AG09309 (cell line): ENCODE results near the gene TMEM129.
A peak's percentile ranks its signal among the peaks of the same experiment; 100 is the strongest.
"Not testable (repeated sequence)": the region's sequence is repeated elsewhere in the genome, so short reads cannot be mapped to it uniquely, and the experiment has no call there.

Source experiments
- DNase-seq: peaks from one replicate; pipeline ENCODE4 v3.0.0-alpha.2; 2010; ENCODE audit warnings: low read depth
- H3K4me3 ChIP-seq: 2 replicates; pipeline ENCODE4 v1.5.1; 2011; ENCODE audit warnings: mild to moderate bottlenecking, low read depth, low read length, moderate library complexity; ENCODE audit not compliant: control insufficient read depth
- TF ChIP-seq, protein P1 (sequence below): IDR thresholded peaks from 2 replicates; pipeline ENCODE4 v1.5.1; 2011; ENCODE audit warnings: mild to moderate bottlenecking, low read depth, low read length, inconsistent platforms; ENCODE audit not compliant: insufficient read depth, control insufficient read depth; ENCODE audit errors: missing control alignments

TMEM129 gene

DNA sequence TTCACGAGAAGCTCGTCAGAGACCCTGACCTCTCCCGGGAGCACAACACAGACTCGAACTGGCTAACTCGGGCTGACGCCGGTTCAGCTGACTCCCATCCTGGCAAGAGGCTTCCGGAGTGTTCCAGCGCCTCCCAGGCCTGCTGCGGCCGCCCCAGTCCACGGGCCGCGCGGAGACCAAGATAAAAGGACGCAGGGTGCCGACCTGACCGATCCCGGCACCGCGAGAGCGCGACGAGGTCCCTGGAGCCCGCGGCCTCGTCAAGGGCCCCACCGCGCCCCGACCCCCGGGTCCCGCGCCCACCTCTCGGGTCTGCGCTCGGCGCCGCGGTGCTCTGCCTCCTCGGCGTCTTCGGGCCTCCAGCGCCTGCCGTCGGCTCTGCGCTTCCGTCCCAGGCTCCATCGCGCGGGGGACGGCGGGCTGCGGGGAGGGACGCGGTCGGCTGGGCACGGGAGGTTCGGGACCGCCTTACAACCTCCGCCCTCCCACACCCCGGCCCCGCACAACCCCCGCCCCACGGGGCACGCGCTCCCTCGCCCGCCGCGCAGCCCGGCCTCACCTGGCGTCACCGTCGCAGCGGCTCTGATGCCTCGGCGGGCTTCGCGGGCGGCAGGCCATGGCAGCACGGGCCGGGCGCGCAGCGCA, 9.4 kb downstream of the TMEM129 start:
- peak overlapping the region; percentile 80 for H3K4me3 ChIP-seq
- DNase-seq, result no peak
- TF ChIP-seq, protein P1, sequence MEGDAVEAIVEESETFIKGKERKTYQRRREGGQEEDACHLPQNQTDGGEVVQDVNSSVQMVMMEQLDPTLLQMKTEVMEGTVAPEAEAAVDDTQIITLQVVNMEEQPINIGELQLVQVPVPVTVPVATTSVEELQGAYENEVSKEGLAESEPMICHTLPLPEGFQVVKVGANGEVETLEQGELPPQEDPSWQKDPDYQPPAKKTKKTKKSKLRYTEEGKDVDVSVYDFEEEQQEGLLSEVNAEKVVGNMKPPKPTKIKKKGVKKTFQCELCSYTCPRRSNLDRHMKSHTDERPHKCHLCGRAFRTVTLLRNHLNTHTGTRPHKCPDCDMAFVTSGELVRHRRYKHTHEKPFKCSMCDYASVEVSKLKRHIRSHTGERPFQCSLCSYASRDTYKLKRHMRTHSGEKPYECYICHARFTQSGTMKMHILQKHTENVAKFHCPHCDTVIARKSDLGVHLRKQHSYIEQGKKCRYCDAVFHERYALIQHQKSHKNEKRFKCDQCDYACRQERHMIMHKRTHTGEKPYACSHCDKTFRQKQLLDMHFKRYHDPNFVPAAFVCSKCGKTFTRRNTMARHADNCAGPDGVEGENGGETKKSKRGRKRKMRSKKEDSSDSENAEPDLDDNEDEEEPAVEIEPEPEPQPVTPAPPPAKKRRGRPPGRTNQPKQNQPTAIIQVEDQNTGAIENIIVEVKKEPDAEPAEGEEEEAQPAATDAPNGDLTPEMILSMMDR, result no peak

DNA sequence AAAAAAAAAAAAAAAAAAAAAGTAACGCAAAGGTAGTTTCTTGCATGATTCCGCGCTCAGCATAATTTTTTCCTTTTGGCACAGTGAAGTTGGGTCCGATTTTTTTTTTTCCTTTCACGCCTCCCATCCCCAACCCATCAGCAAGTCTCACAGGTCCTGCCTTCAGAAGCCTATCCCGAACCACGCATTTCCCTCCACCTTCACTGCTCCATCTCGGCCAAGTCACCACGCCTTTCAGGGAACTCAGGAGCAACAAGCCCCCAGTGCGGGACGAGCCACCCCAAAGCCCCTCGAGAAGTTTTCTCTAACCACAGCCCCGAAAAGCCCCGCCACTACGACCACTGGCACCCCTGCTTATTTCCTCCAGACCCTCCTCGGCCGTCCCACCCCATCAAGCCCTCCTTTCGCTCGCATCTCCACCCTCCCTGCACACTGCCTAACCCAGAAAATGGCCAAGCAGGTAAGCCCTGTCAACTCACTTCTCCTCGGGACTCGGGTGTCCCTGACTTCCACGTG, 10.0 kb downstream of the TMEM129 start:
- H3K4me3 ChIP-seq, result peak overlapping the region; percentile 80
- TF ChIP-seq, protein P1, result no peak
- no peak for DNase-seq

DNA sequence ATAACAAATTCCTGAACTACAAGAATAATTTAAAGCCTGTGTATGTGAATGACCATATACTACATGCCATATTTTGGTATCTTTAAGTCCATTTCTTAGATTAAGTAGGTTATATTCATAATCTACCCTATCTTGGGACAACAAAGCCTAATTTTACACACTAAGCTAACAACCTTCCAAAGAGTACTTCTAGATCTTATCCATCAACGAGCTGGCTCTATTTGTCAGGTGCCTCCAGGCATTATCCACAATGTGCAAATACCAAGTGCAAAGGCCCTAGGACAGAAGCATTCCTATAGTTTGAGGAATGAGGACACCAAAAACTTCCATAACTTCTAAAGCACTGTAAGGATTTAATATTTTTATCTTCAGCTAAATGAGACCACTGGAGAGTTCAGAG, 12.5 kb downstream of the TMEM129 start:
- TF ChIP-seq, protein P1, result no peak
- H3K4me3 ChIP-seq, result no peak overlapping the region
- DNase-seq, result no peak

DNA sequence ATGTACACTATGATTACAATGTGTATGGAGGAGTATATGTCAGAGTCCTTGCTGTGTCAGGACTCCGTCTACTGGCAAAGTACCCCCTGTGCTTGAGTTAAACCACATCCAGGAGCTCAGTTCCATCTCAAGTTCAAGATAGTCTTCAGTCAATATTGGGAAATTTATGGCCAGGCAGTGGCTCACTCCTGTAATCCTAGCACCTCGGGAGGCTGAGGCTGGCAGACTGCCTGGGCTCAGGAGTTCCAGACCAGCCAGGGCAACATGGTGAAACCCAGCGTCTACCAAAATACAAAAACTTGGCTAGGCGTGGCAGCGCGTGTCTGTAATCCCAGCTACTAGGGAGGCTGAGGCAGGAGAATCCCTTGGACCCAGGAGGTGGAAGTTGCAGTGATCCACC, 14.8 kb downstream of the TMEM129 start:
- TF ChIP-seq, protein P1, result no peak
- no peak overlapping the region for H3K4me3 ChIP-seq
- no peak for DNase-seq

DNA sequence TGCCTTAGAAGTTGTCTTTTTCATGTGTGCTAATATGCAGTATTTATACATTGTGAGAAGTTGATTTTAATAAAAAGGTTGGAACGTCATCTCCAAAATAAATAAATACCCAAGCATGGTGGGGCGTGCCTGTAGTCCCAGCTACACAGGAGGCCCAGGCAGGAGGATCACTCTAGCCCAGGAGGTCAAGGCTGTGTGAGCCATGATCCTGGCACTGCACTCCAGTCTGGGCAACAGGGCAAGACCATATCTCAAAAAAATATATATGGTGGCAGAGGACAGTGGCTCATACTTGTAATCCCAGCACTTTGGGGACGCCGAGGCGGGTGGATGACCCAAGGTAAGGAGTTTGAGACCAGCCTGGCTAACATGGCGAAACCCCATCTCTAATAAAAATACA, 15.4 kb downstream of the TMEM129 start:
- no peak overlapping the region for H3K4me3 ChIP-seq
- no peak for DNase-seq
- TF ChIP-seq, protein P1, result no peak

DNA sequence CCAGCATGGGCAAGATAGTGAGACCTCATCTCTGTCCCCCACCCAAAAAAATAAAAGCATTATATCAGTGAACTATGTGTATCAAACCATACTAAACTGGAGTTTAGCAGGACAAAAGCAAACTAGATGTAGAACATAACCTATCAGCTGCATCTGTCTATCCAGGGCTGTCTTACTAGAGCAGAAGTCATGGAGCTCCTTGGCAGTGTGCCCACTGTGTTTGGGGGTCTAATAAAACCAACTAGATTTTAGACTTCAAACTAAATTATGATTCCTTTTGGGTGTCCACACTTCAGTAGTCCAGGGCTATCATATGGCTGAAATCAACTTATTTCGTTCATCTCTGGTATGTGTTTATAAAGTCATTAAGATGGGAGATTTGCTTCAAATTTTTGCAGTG, 17.3 kb downstream of the TMEM129 start:
- H3K4me3 ChIP-seq, result no peak overlapping the region
- no peak for DNase-seq
- TF ChIP-seq, protein P1, result no peak

DNA sequence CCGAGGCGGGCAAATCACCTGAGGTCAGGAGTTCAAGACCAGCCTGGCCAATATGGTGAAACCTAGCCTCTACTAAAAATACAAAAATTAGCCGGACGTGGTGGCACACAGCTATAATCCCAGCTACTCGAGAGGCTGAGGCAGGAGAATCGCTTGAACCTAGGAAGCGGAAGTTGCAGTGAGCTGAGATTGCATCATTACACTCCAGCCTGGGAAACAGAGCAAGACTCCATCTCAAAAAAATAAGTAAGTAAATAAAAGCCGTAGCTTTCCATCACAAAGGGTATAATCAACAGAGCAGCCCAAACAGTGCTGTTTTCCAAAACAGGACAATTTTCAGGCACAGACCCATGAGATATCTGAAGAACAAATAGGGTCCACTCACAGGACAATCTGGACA, 19.5 kb downstream of the TMEM129 start:
- not testable (repeated sequence) for H3K4me3 ChIP-seq, DNase-seq
